GM13977 (cell line): ENCODE data around the gene C12orf57.
A peak's percentile ranks its signal among the peaks of the same experiment; 100 is the strongest.

Experiments used
- DNase-seq: peaks from one replicate; pipeline ENCODE4 v3.0.0; 2012; ENCODE audit warnings: low spot score
- CTCF ChIP-seq: IDR thresholded peaks from 2 replicates; pipeline ENCODE4 v1.5.1; 2012; ENCODE audit warnings: mild to moderate bottlenecking, control low read depth; ENCODE audit not compliant: insufficient read depth; ENCODE audit errors: extremely low read depth, missing control alignments
- in situ Hi-C: fragments of 300-500 bp; cut with MboI; formaldehyde crosslinking; loops from one replicate; pipeline ENCODE4 v1.12.0; 2022; ENCODE audit warnings: low sequenced_read_pairs, low pct_unique_long_range_greater_than_20kb, mixed read lengths, inconsistent platforms; ENCODE audit not compliant: unreplicated experiment

The C12orf57 gene

DNA sequence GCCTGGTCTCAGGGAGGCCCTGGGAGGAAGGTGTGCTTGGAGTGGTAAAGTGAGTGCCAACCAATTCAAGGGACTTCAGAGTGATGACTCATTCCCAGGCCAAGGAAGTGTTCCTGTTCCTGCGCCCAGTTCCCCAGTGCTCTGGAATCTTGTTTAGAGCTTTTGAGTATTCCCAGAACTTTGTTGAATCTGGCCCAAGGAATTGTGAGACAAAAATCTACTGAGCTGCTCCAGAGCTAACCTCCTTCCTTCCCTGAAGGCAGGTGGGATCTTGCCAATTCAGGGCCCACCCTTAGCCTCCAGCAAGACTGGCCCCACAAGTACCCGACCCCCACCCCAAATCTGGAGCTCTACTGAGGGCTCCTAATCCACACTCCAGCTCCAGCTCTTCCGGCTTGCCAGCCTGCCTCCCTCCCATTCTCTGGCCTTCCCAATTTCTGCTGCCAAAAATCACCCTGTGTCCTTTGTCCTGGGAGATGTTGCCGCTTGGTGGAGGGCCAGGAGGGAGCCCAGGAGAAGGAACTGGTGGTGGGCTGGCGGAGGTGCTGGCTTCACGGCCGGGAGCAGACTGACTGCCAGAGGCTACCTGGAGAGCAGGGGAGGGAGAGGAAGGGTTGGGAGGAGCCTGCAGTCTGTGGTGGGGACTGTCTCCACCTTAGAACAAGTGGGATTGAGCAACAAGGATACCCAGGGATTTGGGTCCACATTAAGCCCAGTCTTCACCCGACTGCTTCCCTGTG lies 18.1 kb upstream of the C12orf57 start:
- DNase-seq = no peak
- in situ Hi-C loops = loop anchor here (25.0 kb wide), 1 partner anchor 187 kb away; the partner anchor contains the start of gene C1RL
- no peak for TF ChIP-seq CTCF

DNA sequence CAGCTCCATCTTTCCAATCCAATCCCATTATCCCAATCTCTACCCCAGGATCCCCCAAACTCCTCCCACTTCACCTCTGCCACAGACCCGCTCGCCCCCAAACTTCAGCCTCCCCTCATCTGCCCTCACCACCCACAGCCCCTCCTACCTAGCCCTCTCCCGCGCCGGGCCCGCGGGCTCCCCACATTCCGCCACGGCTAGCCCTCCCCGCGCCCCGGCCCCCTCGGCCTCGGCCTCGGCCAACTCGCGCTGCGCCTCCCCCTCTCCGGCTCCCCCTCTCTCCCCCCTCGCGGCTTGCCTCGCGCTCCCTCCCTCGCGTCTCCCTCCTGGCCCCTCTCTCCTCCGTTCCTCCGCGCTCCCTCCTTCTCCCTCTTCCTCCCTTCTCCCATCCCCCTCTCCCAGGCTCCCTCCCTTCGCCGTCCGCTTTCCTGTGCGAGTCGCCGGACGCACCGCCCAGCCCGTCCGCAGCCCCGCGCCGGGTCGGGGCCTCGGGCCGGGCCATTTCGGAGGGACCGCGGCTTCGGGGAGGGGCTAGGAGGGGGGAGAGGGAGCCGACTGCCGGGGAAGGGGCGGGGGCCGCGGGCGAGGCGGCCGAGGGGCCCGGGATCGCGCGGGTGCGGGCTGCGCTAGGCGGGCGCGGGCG lies 16.3 kb upstream of the C12orf57 start, which contains the start of gene ATN1:
TSS of gene ATN1 (plus strand) at position 581 of the 643 bp plus-strand sequence. CDS start 6,043 bp downstream, outside the sequence.
- in situ Hi-C loops = loop anchor here (25.0 kb wide), 1 partner anchor 185 kb away; the partner anchor contains the start of gene C1RL
- no peak for TF ChIP-seq CTCF
- DNase-seq = peak; percentile 82

DNA sequence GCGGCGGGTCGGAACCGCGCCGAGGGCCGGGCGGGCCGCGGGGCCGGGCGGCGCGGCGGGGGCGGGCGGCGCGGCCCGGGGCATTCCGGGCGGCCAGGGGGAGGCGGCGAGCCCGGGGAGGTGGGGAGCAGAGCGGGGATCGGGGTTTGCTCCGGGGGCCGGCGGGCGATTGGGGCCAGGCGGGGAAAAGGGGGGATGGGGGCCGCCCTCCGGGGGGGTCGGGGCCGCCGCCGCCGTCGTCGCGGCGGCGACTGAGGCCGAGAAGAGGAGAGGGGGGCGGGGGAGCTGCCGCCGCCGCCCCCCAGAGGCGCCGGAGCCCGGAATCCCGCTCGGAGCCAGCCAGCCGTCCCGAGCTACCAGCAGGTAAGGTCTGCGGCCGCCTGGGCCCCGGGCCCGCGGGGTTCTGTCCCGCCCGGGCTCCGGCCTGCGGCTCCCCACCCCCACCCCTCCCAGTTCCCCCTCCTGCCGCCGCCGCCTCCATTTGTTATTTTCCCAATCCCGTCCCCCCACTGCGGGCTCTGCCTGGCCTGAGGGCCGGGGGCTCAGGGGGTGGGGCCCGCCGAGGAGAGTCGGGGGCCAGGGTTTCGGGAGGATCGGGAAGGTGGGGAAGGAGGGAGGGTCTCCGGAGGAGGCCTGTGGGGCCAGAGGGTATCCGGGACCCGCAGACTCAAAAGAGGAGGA lies 15.7 kb upstream of the C12orf57 start:
- no peak for TF ChIP-seq CTCF
- peak; percentile 77 for DNase-seq
- in situ Hi-C loops = loop anchor here (25.0 kb wide), 1 partner anchor 184 kb away; the partner anchor contains the start of gene C1RL

- DNase-seq = no peak
- in situ Hi-C loops = loop anchor here (25.0 kb wide), 1 partner anchor 183 kb away; the partner anchor contains the start of gene C1RL
- no peak for TF ChIP-seq CTCF
Observed at GRCh38 chr12:6928703-6929407, 15.0 kb upstream of the C12orf57 start.

DNA sequence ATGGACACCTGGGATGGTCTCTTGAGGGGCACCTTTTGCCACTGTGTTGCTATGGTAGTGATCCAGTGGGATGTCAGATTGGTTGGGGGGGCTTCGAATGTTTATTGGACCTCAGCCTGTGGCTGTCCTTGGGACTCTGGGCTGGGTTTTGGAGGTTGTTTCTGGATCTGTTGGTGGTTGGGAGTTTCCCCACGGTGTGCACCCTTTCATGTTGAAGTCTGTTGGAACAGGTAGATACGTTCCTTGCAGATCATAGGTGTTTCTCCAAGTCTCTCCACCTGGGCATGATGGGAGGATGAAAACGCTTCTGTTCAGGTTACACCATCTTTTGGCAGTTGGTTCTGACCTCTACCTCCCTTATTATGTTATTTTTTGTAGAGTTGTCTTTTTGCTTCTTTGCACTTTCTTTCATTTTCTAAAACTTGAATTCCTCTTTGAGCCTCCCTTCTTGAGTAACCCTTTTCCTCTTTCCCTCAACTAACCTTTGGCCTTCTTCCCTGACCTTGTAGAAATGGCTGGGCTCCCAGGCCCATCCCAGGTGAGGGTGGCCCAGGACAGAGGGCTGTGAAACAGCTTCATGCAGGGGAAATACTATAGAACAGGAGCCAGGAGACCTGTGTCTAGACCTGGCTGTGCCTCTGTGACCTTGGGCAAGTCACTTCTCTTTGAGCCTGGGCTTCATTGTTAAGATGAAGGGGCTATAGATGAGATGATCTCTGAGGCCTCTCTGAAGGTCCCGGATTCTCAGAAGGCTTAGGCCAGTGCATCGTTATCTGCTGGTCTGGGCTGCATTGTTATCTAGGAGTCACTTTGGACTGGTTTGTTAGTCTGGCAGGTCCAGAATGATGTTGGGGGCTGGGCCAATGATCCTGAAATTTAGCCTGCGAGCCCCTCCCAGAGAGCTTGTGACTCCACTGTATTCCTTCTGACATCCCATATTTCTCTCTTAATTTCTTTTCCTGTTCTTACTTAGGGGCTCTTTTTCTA lies 14.1 kb upstream of the C12orf57 start:
- DNase-seq = no peak
- in situ Hi-C loops = loop anchor here (25.0 kb wide), 1 partner anchor 183 kb away; the partner anchor contains the start of gene C1RL
- no peak for TF ChIP-seq CTCF
